ENCODE data around the gene RCC1. TPM values are rescaled to one million over a fixed set of nuclear protein-coding genes. Genes with fewer than 3 reads are reported as not detected.
"Not testable (repeated sequence)": the region's sequence is repeated elsewhere in the genome, so short reads cannot be mapped to it uniquely, and the experiment has no call there.

The RCC1 gene
- total RNA-seq, 4 donors from 2014 or later: 6.1 to 24.5 (median 13.7) TPM

- Histone ChIP-seq H3K27me3 (no peaks in the 10 kb centered on the region), H3K27ac (peak overlapping the region; percentile 1 to 93 (median 79)), H3K9me3 (no peaks in the 10 kb centered on the region), H3K36me3 (peaks cover 0 to 59% of the 10 kb centered on the region in 2 donors), H3K4me3 (no peak overlapping the region), H3K4me1 (peaks cover 49 to 55% of the 10 kb centered on the region in 2 donors)
- ATAC-seq (no peak), DNase-seq (no peak)
- TF ChIP-seq CTCF (IDR thresholded peaks at IDR 0.05 in 4 of 5, conservative IDR thresholded peaks at IDR 0.05 in 1 of 5): no peak
- in situ Hi-C loops (cut with MboI; ENCODE audit: low sequenced_read_pairs in 4 of 4): loop anchor here (5.0 to 25.0 kb wide), 6 partner anchors 43 to 378 kb away; partner anchors contain the start of gene TRNAU1AP (in 1 of the 4)
- intact Hi-C loops (cut with DNase I; ENCODE audit: low total_unique reads): loop anchor here (5.0 to 10.0 kb wide), 2 partner anchors 262 to 675 kb away; partner anchors contain the start of gene SRSF4
These were observed 3.9 kb downstream of the RCC1 start for GRCh38 chr1:28509705-28510272.

GRCh38 chr1:28510273-28510969 is 4.6 kb downstream of the RCC1 start:
- intact Hi-C loops (cut with DNase I; ENCODE audit: low total_unique reads): loop anchor here (10.0 kb wide), 1 partner anchor 674 kb away; the partner anchor contains the start of gene SRSF4
- DNase-seq (no peak), ATAC-seq (no peak)
- H3K9me3 ChIP-seq: no peaks in the 10 kb centered on the region
- H3K4me3 ChIP-seq: no peak overlapping the region
- in situ Hi-C loops (cut with MboI; ENCODE audit: low sequenced_read_pairs in 4 of 4): loop anchor here in 3 of 4 donors (10.0 to 25.0 kb wide), 4 partner anchors 94 to 377 kb away; no protein-coding TSS in a partner anchor
- TF ChIP-seq CTCF (IDR thresholded peaks at IDR 0.05 in 4 of 5, conservative IDR thresholded peaks at IDR 0.05 in 1 of 5) (no peak), POLR2A (IDR thresholded peaks at IDR 0.05) (no peak)
- peaks cover 49% of the 10 kb centered on the region in 2 donors for H3K4me1 ChIP-seq
- peaks cover 0 to 61% of the 10 kb centered on the region in 2 donors for H3K36me3 ChIP-seq
- no peaks in the 10 kb centered on the region for H3K27me3 ChIP-seq
- H3K27ac ChIP-seq: peak overlapping the region; percentile 1 to 93 (median 79)

GRCh38 chr1:28510970-28511440 is 5.2 kb downstream of the RCC1 start:
- Histone ChIP-seq H3K4me1 (peaks cover 48 to 49% of the 10 kb centered on the region in 2 donors), H3K9me3 (no peaks in the 10 kb centered on the region), H3K27ac (peak overlapping the region in 1 of 4 donors; percentile 93), H3K36me3 (peaks cover 0 to 61% of the 10 kb centered on the region in 2 donors), H3K4me3 (no peak overlapping the region), H3K27me3 (no peaks in the 10 kb centered on the region)
- TF ChIP-seq POLR2A (IDR thresholded peaks at IDR 0.05): no peak
- no peak for TF ChIP-seq CTCF (IDR thresholded peaks at IDR 0.05 in 4 of 5, conservative IDR thresholded peaks at IDR 0.05 in 1 of 5)
- intact Hi-C loops (cut with DNase I; ENCODE audit: low total_unique reads) (loop anchor here (10.0 kb wide), 1 partner anchor 674 kb away; the partner anchor contains the start of gene SRSF4), in situ Hi-C loops (cut with MboI; ENCODE audit: low sequenced_read_pairs in 4 of 4) (loop anchor here in 3 of 4 donors (10.0 to 25.0 kb wide), 4 partner anchors 94 to 376 kb away; no protein-coding TSS in a partner anchor)
- no peak for DNase-seq
- no peak for ATAC-seq

- ATAC-seq (no peak), DNase-seq (no peak)
- TF ChIP-seq POLR2A (IDR thresholded peaks at IDR 0.05): no peak
- no peak for TF ChIP-seq CTCF (IDR thresholded peaks at IDR 0.05 in 4 of 5, conservative IDR thresholded peaks at IDR 0.05 in 1 of 5)
- Histone ChIP-seq H3K9me3 (no peaks in the 10 kb centered on the region), H3K4me1 (peaks cover 41 to 42% of the 10 kb centered on the region in 2 donors), H3K36me3 (peaks cover 0 to 61% of the 10 kb centered on the region in 2 donors), H3K4me3 (no peak overlapping the region), H3K27ac (no peak overlapping the region), H3K27me3 (no peaks in the 10 kb centered on the region)
- in situ Hi-C loops (cut with MboI; ENCODE audit: low sequenced_read_pairs in 4 of 4): loop anchor here in 3 of 4 donors (10.0 to 25.0 kb wide), 4 partner anchors 93 to 375 kb away; no protein-coding TSS in a partner anchor
- intact Hi-C loops (cut with DNase I; ENCODE audit: low total_unique reads): loop anchor here (10.0 kb wide), 1 partner anchor 673 kb away; the partner anchor contains the start of gene SRSF4
These were observed 6.3 kb downstream of the RCC1 start for GRCh38 chr1:28512058-28512611.

- not testable (repeated sequence) for DNase-seq, ATAC-seq, H3K27ac ChIP-seq, H3K27me3 ChIP-seq, H3K9me3 ChIP-seq, H3K4me3 ChIP-seq
- intact Hi-C loops (cut with DNase I; ENCODE audit: low total_unique reads): loop anchor here (10.0 kb wide), 1 partner anchor 670 kb away; the partner anchor contains the start of gene SRSF4
- peaks cover 0 to 45% of the 10 kb centered on the region in 2 donors for H3K36me3 ChIP-seq
- in situ Hi-C loops (cut with MboI; ENCODE audit: low sequenced_read_pairs in 4 of 4): loop anchor here in 3 of 4 donors (10.0 to 25.0 kb wide), 4 partner anchors 90 to 373 kb away; no protein-coding TSS in a partner anchor
- peaks cover 23 to 31% of the 10 kb centered on the region in 2 donors for H3K4me1 ChIP-seq
These were observed 8.6 kb downstream of the RCC1 start for GRCh38 chr1:28514445-28514933.
